Stimulated activated CD4-positive, alpha-beta T cell treated with anti-CD3 and anti-CD28 coated beads, Interleukin-1b, Interleukin-23, amount 100 ng/mL, for 1 hour (primary cell): ENCODE data around the gene FAM43B.

Source experiments
- DNase-seq, 2 donors: peaks; one replicate each; pipeline ENCODE4 v3.0.0-alpha.2; 2020; ENCODE audit warnings: low read depth in 2 of 2

FAM43B gene

DNA sequence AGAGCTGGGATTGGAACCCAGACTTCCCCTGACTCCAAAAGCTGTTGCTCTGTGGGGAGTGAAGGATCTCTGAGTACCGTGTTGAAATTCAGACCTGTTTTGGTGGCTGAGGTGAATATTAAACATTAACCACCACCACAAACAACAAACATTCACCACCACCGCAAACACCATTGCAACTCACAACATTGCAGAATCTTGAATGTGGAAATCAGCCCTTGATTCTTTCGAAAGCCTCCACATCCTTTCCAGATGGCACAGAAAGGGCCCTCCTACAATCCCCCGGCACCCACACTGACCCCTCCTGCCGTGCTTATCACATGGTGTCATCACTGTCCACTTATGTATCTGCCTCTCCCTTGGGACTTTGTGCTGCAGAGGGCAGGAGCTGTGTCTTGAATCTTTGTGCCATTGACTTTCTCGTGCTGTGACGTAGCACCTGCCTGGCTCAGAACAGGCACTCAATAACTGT lies 38.0 kb downstream of the FAM43B start:
- DNase-seq, result no peak

DNA sequence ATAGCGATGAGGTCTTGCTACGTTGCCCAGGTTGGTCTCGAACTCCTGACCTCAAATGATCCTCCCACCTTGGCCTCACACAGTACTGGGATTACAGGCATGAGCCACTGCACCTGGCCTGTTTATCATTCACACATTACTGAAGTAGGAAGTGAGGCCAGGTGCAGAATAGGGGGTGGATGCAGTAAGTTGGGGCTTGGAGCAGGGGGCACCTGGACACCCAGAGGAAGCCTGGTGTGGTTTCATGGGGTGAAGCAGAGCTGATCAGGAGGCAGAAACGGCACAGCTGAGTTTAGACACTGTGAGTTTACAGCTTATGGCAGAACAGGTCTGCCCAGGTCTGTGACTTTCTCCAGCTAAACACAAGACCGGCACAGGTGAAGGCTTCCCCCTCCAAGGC lies 41.4 kb downstream of the FAM43B start:
- DNase-seq, result no peak

DNA sequence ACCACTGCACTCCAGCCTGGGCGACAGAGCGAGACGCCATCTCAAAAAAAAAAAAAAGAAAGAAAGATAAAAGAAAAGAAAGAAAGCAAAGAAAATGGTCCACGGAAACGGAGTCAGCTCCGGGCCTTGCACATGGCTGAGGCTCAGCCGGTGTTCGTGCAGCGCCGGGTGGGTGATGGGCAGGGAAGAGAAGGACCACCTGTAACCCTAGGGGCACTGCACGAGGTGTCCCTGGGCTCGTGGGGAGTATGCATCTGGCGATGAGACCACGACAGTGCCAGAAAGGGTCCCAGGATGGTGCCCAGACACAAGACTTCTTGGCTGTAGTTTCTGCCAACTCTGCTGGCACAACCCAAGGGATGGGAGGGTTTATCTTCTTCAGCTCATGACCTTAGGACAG lies 42.4 kb downstream of the FAM43B start:
- no peak for DNase-seq

DNA sequence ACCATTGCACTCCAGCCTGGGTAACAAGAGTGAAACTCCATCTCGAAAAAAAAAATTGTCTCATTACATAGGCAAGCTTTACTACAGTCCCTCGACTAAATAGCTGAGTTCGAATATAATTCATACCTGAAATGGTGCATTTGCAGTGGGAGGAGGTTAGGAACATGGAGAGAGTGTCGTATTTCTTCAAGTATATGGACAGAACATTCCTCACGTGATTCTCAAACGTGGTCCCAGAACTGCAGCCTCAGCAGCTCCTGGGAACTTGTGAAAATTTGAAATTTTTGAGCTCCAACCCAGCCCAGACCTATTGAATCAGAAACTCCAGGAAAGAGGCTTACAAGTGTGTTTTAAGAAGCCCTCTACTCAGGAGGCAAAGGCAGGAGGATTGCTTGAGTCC lies 43.7 kb downstream of the FAM43B start:
- no peak for DNase-seq

DNA sequence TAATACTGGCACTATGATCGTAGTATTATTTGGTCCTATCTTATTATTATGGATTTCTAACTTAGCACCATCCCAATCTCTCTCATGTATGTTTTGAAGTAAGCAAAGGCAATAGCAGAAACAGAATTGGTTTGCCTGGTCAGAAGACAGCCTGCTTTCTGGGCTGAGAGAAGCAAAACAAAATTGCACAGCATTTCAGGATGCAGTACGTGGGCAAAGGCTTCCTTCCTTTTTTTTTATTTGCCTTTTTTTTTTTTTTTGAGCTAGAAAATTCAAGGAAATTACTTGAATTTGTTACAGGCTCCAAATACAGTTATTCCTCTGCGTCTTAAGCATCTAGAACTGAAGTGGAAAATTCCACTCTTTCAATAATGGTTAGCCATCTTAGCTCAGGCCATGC lies 45.3 kb downstream of the FAM43B start:
- DNase-seq, result no peak

DNA sequence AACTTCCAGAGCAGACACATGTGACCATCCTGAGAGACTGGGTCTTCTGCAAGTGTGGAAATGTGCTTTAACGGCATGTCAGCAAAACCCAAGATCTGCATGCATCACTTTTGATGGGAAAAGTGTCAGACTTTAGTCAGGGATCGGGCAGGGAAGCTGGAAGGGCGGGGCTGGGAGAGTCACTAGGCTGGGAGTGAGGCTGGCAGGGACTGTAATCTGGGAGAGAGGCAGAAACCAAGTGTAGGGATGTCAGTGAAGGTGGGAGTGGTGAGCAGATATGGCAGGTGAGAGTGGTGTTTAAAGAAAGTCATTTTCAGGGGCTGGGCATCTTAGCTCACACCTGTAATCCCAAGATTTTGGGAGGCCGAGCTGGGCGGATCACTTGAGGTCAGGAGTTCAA lies 47.8 kb downstream of the FAM43B start:
- DNase-seq, result no peak

DNA sequence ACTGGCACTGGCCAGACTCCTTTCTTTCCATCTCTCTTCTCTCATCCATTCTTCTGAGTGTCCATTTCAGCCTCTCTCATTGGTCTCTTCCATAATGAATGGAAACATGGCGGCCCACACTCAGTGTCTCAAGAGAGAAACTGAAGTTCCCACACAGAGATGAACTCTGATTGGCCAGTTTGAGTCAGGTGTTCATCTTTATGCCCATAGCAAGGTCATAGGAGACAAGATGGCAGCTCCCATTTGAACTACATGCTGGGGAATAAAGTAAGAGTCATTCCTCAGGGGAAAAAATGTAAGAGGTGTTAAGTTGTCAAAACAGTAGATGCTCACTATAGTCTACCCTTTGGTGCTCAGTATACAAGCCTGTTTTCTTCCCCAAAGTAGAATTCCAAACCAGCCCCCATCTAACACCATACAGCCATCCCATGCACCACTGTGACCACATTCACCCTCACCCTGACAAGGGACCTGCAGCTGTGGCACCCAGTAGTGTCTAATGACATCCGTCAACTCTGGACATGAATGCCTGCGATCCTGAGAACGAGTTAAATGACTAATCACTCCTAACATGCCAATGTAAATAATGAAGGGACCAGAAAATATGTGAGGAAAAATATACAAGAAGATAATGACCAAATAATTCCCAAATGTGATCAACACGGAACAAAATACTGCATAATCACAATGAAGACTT lies 48.9 kb downstream of the FAM43B start:
- no peak for DNase-seq

DNA sequence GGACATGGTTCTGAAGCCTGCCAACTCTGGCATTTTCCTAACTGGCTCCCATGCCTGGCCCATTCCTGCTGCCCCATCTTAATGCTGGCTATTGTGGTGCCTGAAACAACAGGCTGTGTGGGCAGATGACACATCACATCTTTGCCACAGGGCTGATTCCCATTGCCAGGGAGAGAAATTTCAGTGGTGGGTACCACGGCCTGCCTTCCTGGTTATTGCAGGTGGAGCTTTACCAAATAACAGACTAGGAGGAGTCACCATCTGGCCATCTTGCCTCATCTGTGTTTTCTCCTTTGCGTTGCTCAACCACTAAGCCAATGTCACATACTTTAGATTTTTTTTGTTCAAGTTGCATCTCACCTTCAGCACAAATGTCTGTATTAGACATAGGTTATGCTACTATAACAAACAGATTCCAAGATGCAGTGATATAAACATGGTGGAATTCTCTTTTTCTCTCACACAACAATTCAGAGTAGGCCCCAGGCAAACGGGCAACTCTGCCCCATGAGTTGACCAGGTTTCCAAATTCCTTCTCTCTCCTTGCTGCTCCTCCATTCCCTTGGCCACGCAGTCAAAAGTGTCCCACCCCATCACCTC lies 50.6 kb downstream of the FAM43B start:
- DNase-seq, result no peak

DNA sequence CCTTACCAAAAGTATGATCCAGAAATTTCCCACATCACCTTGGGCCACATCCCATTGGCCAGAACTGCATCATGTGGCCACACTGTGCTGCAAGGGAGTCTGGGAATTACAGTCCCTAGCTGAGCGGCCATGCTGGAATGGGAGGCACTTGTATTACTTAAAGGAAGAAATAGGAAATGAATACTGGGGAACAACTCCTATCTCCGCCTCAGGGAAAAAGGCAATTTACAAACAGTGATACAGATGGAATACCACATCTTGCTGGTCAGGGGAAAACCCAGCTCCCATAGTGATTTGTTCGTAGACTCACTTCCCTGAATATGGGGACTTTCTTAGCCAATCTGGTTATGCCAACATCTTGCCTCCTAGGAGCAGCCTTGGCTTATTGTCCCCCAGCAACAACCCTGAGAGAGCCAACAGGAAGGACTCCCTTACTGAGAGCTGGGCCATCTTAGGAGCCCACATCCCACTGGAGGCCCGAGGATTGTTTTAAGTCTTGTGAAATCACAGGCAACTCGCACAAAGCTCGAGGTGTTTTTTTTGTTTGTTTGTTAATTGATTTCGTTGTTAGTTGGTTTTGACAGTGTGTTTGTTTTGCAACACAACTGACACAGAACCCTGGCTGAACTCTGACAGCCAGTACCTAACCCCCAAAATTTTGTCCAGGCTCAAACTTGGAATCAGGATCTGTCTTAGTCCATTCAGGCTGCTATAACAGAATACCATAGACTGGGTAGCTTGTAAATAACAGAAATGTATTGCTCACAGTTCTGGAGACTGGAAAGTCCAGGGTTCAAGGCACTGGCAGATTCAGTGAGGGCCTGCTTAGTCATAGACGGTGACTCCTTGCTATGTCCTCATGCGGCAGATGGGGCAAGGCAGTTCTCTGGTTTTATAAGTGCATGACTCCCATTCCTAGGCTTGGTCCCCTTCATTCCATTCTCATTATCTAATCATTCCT lies 51.4 kb downstream of the FAM43B start:
- DNase-seq, result no peak
